Measurements from ENCODE around the gene ELAVL2.

The ELAVL2 gene

GRCh38 chr9:23821375-23822181, 4.5 kb downstream of the ELAVL2 start:
- DNase-seq (no peak), ATAC-seq (no peak)

GRCh38 chr9:23820451-23821374, 5.3 kb downstream of the ELAVL2 start:
- DNase-seq (no peak), ATAC-seq (no peak)

GRCh38 chr9:23819403-23819802, 6.6 kb downstream of the ELAVL2 start:
- DNase-seq = no peak
- ATAC-seq = no peak

- ATAC-seq = no peak
- no peak for DNase-seq
These were observed 11.8 kb downstream of the ELAVL2 start for GRCh38 chr9:23814243-23814642.

- no peak for DNase-seq
- no peak for ATAC-seq
These were observed 13.4 kb downstream of the ELAVL2 start for GRCh38 chr9:23812673-23813072.

- no peak for DNase-seq
- no peak for ATAC-seq
These were observed 14.4 kb downstream of the ELAVL2 start for GRCh38 chr9:23811633-23812032.

GRCh38 chr9:23803216-23803615, 22.8 kb downstream of the ELAVL2 start:
- DNase-seq (no peak), ATAC-seq (no peak)

- ATAC-seq (no peak), DNase-seq (no peak)
These were observed 24.5 kb downstream of the ELAVL2 start for GRCh38 chr9:23801523-23801922.

- no peak for ATAC-seq
- DNase-seq = no peak
These were observed 26.5 kb downstream of the ELAVL2 start for GRCh38 chr9:23799521-23799920.

GRCh38 chr9:23798325-23798724, 27.7 kb downstream of the ELAVL2 start:
- no peak for ATAC-seq

GRCh38 chr9:23796209-23796608, 29.8 kb downstream of the ELAVL2 start:
- DNase-seq (no peak), ATAC-seq (no peak)

More at GRCh38 chr9:23798325-23798724, 27.7 kb downstream of the ELAVL2 start:
- DNase-seq = no peak

- ATAC-seq = no peak
- DNase-seq = no peak
These were observed 35.4 kb downstream of the ELAVL2 start for GRCh38 chr9:23790351-23791260.

- DNase-seq (no peak), ATAC-seq (no peak)
These were observed 36.3 kb downstream of the ELAVL2 start for GRCh38 chr9:23789529-23790254.

- DNase-seq (no peak), ATAC-seq (no peak)
These were observed 41.1 kb downstream of the ELAVL2 start for GRCh38 chr9:23784962-23785361.

GRCh38 chr9:23783509-23783908, 42.5 kb downstream of the ELAVL2 start:
- ATAC-seq = no peak
- no peak for DNase-seq

- ATAC-seq (no peak), DNase-seq (no peak)
These were observed 46.8 kb downstream of the ELAVL2 start for GRCh38 chr9:23779220-23779619.

GRCh38 chr9:23777328-23777727, 48.7 kb downstream of the ELAVL2 start:
- no peak for ATAC-seq
- DNase-seq = no peak

- ATAC-seq = no peak
- no peak for DNase-seq
These were observed 50.5 kb downstream of the ELAVL2 start for GRCh38 chr9:23775549-23775948.

- DNase-seq (no peak), ATAC-seq (no peak)
These were observed 51.8 kb downstream of the ELAVL2 start for GRCh38 chr9:23774266-23774665.

GRCh38 chr9:23772385-23772783, 53.7 kb downstream of the ELAVL2 start:
- ATAC-seq (no peak), DNase-seq (no peak)

- DNase-seq = no peak
- ATAC-seq = no peak
These were observed 54.2 kb downstream of the ELAVL2 start for GRCh38 chr9:23771746-23772384.
